Ovary (tissue), 9 donors: Measurements from ENCODE around the gene AP1M2. TPM values are rescaled to one million over a fixed set of nuclear protein-coding genes. Genes with fewer than 3 reads are reported as not detected.
"Not testable (repeated sequence)": the region's sequence is repeated elsewhere in the genome, so short reads cannot be mapped to it uniquely, and the experiment has no call there.

Source experiments
- DNase-seq, 5 donors: peaks; one replicate each; pipeline ENCODE4 v3.0.0-alpha.2; 2019 to 2020
- H3K27ac ChIP-seq, 2 donors: fragments of 200-600 bp; one replicate each; pipeline versions ENCODE4 v1.5.1 to v1.8.0; 2019 to 2022
- H3K27me3 ChIP-seq: fragments of 200-600 bp; one replicate; pipeline ENCODE4 v1.8.0; 2022
- H3K36me3 ChIP-seq: fragments of 200-600 bp; sonication (generic); one replicate; pipeline ENCODE4 v1.5.1; 2019
- H3K4me1 ChIP-seq: one replicate; pipeline ENCODE4 v1.8.1; 2013; ENCODE audit warnings: mild to moderate bottlenecking, moderate library complexity; ENCODE audit not compliant: insufficient read depth
- H3K4me3 ChIP-seq: fragments of 200-600 bp; sonication (generic); one replicate; pipeline ENCODE4 v1.5.1; 2017
- H3K9me3 ChIP-seq, 2 donors: fragments of 200-600 bp in 1 of 2; sonication (generic) in 1 of 2; one replicate each; pipeline versions ENCODE4 v1.5.1 to v1.8.1; 2013 to 2019; ENCODE audit warnings: mild to moderate bottlenecking in 1 of 2, moderate library complexity in 1 of 2
- CTCF ChIP-seq, 3 donors: fragments of 450-650 bp in 2 of 3; fragments of 200-600 bp in 1 of 3; IDR thresholded peaks; one replicate each; pipeline versions ENCODE4 v1.5.1 to v1.8.0; 2016 to 2022; ENCODE audit warnings: antibody characterized with exemption in 3 of 3, mild to moderate bottlenecking in 1 of 3
- EP300 ChIP-seq: sonication (generic); formaldehyde crosslinking; IDR thresholded peaks from one replicate; pipeline ENCODE4 v1.6.1; 2017; ENCODE audit warnings: antibody characterized with exemption
- POLR2A ChIP-seq: fragments of 450-650 bp; IDR thresholded peaks from one replicate; pipeline ENCODE4 v1.6.1; 2017; ENCODE audit warnings: antibody characterized with exemption, mild to moderate bottlenecking, moderate library complexity
- WGBS, 3 donors: extraction: QIAGEN DNeasy Blood & Tissue Kit in 1 of 3; methylation state at CpG; one replicate each; pipeline versions ENCODE4 v1.1.5 to v1.1.7; 2013 to 2017; 5-methylcytosine and 5-hydroxymethylcytosine counted together
- intact Hi-C, 4 donors: fragments of 100-400 bp; cut with DNase I; formaldehyde crosslinking; loops; one replicate each; pipeline versions ENCODE4 v1.11.0 to v1.15.1; 2022 to 2023
- polyA plus RNA-seq, 2 donors: library from polyadenylated mRNA; stranded (reverse); fragments of 200-250 nt in 1 of 2; fragments of 350-450 nt in 1 of 2; fragmentation: Illumina TruSeq in 1 of 2; extraction: RNeasy Lipid Tissue Mini Kit (QIAGEN cat#74804) in 1 of 2; gene quantifications; one replicate each; pipeline ENCODE4 v1.2.3, GENCODE V29; 2013 to 2014
- total RNA-seq, 7 donors: library from RNA; depleted of rRNA in 2 of 7; stranded (reverse); fragments of >200 nt in 2 of 7; fragmentation: NEBNext Ultra II Directional in 3 of 7; extraction: Animal tissue kit (Norgen Biotek cat#: 25700) in 3 of 7; gene quantifications; one replicate each; pipeline versions ENCODE4 v1.1.0 to v1.2.4, GENCODE V29; 2016 to 2023
- donor health status: DM: no; HTN: no; CAD: no; lungs with moderate emphysema.
- donor health status: DM: no; HTN: no; CAD: no.
- donor health status: Bipolar disorder and iron deficiency.
- donor health status: DM: yes; HTN: yes; CAD: no.
- donor health status: DM: no; HTN: no; CAD: no.
- donor health status: DM: yes; HTN: yes; CAD: no.

The AP1M2 gene
- total and polyA plus RNA-seq, 9 donors: 0.19 to 45.5 (median 2.9) TPM; not detected in 1

GRCh38 chr19:10553087-10553667, 33.9 kb downstream of the AP1M2 start:
- 69 to 79% (median 70%) methylated on average over 13 of the region's 13 CpGs for WGBS, 3 donors
- Histone ChIP-seq H3K27ac (no peak overlapping the region), H3K4me1 (no peaks in the 10 kb centered on the region), H3K27me3 (no peaks in the 10 kb centered on the region), H3K36me3 (no peaks in the 10 kb centered on the region), H3K4me3 (no peak overlapping the region), H3K9me3 (no peaks in the 10 kb centered on the region)
- DNase-seq: no peak
- TF ChIP-seq EP300 (no peak), POLR2A (no peak), CTCF (IDR thresholded peaks at IDR 0.05) (no peak)
- intact Hi-C loops: no loop called here

GRCh38 chr19:10552510-10553053, 34.5 kb downstream of the AP1M2 start:
- intact Hi-C loops: no loop called here
- H3K4me3 ChIP-seq: no peak overlapping the region
- H3K27ac ChIP-seq: no peak overlapping the region
- H3K27me3 ChIP-seq: no peaks in the 10 kb centered on the region
- DNase-seq: no peak
- no peaks in the 10 kb centered on the region for H3K4me1 ChIP-seq
- H3K36me3 ChIP-seq: no peaks in the 10 kb centered on the region
- no peaks in the 10 kb centered on the region for H3K9me3 ChIP-seq
- TF ChIP-seq CTCF (IDR thresholded peaks at IDR 0.05) (no peak), EP300 (no peak), POLR2A (no peak)
- 64 to 67% (median 66%) methylated on average over 12 of the region's 12 CpGs for WGBS, 3 donors

GRCh38 chr19:10551698-10552301, 35.3 kb downstream of the AP1M2 start:
- DNase-seq: no peak
- Histone ChIP-seq H3K36me3 (no peaks in the 10 kb centered on the region), H3K4me3 (no peak overlapping the region), H3K9me3 (no peaks in the 10 kb centered on the region), H3K27ac (no peak overlapping the region), H3K4me1 (no peaks in the 10 kb centered on the region), H3K27me3 (no peaks in the 10 kb centered on the region)
- intact Hi-C loops: no loop called here
- TF ChIP-seq POLR2A: no peak
- TF ChIP-seq EP300: no peak
- no peak for TF ChIP-seq CTCF (IDR thresholded peaks at IDR 0.05)
- 89 to 94% (median 90%) methylated on average over 12 of the region's 12 CpGs for WGBS, 3 donors

- H3K27ac ChIP-seq, H3K36me3 ChIP-seq, intact Hi-C loops, H3K9me3 ChIP-seq, H3K27me3 ChIP-seq, H3K4me3 ChIP-seq, H3K4me1 ChIP-seq, DNase-seq: not testable (repeated sequence)
- 95 to 97% (median 95%) methylated on average over 9 of the region's 9 CpGs for WGBS, 3 donors
Measured at GRCh38 chr19:10551006-10551405, 36.1 kb downstream of the AP1M2 start.

- intact Hi-C loops: no loop called here
- no peak for TF ChIP-seq CTCF (IDR thresholded peaks at IDR 0.05)
- TF ChIP-seq POLR2A: no peak
- no peak for TF ChIP-seq EP300
- Histone ChIP-seq H3K36me3 (no peaks in the 10 kb centered on the region), H3K4me3 (no peak overlapping the region), H3K4me1 (no peaks in the 10 kb centered on the region), H3K9me3 (no peaks in the 10 kb centered on the region), H3K27me3 (no peaks in the 10 kb centered on the region), H3K27ac (no peak overlapping the region)
- 93 to 96% (median 96%) methylated on average over 5 to 6 of the region's 6 CpGs for WGBS, 3 donors
- DNase-seq: no peak
Measured at GRCh38 chr19:10550336-10550735, 36.8 kb downstream of the AP1M2 start.
